ENCODE results near the gene RGL1.

Gene RGL1

DNA sequence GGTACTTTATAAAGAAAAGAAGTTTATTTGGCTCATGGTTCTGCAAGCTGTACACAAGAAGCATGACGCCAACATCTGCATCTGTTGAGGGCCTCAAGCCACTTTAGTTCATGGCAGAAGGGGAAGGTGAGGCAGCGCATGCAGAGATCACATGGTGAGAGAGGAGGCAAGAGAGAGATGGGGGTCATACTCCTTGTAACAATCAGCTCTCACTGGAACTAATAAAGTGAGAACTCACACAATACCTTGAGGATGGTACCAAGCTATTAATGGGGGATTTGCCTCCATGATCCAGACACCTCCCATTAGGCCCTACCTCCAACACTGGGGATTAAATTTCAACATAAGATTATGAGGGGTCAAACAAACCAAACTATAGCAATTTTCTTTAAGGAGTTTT lies 3.3 kb upstream of the RGL1 start:
- no peak for DNase-seq (ENCODE audit: low read depth)
- no peak overlapping the region for H3K4me3 ChIP-seq (ENCODE audit: low read depth, low read length)
- TF ChIP-seq, protein P1, sequence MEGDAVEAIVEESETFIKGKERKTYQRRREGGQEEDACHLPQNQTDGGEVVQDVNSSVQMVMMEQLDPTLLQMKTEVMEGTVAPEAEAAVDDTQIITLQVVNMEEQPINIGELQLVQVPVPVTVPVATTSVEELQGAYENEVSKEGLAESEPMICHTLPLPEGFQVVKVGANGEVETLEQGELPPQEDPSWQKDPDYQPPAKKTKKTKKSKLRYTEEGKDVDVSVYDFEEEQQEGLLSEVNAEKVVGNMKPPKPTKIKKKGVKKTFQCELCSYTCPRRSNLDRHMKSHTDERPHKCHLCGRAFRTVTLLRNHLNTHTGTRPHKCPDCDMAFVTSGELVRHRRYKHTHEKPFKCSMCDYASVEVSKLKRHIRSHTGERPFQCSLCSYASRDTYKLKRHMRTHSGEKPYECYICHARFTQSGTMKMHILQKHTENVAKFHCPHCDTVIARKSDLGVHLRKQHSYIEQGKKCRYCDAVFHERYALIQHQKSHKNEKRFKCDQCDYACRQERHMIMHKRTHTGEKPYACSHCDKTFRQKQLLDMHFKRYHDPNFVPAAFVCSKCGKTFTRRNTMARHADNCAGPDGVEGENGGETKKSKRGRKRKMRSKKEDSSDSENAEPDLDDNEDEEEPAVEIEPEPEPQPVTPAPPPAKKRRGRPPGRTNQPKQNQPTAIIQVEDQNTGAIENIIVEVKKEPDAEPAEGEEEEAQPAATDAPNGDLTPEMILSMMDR (conservative IDR thresholded peaks at IDR 0.05; ENCODE audit: low read depth, low read length) = no peak

DNA sequence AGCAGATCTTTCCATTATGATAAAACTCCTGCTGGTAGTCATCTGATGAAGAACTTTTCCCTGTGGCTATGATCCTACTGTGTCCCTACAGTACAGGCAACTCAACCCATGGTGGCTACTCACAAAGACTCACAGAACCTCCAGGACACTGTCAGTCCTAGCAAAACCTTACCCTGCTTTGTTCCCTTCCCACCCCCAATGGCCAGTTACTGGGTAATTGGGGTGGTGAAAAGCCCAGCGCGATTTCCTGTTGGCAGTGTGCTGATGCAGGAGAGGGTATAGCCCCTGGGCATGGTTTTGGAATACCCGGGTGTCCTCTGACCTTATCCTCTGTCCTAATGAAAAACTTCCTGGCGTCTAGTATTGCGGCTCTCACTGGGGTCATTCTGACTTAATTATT lies 533 bp upstream of the RGL1 start:
- no peak for DNase-seq (ENCODE audit: low read depth)
- TF ChIP-seq, protein P1 (conservative IDR thresholded peaks at IDR 0.05; ENCODE audit: low read depth, low read length) = no peak
- H3K4me3 ChIP-seq (ENCODE audit: low read depth, low read length) = peak overlapping the region; percentile 56

DNA sequence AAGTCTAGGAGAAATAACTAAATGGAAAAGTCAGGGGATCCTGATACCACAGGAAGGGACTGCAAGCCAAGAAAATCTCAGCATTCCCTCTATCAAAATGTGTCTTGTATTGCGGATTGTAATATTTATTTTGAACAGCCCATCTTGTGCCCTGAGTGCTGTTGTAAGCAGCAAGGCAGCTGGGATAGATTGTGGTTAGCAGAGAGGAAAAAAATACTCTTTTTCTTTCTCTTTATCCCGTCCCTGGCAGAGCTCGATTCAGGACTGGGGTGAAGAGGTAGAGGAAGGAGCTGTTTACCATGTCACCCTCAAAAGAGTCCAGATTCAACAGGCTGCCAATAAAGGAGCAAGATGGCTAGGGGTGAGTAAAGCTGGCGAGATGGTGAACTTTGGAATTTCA lies 1.2 kb downstream of the RGL1 start:
- peak overlapping the region; percentile 52 for H3K4me3 ChIP-seq (ENCODE audit: low read depth, low read length)
- TF ChIP-seq, protein P1 (conservative IDR thresholded peaks at IDR 0.05; ENCODE audit: low read depth, low read length) = no peak
- DNase-seq (ENCODE audit: low read depth) = peak; percentile 63

DNA sequence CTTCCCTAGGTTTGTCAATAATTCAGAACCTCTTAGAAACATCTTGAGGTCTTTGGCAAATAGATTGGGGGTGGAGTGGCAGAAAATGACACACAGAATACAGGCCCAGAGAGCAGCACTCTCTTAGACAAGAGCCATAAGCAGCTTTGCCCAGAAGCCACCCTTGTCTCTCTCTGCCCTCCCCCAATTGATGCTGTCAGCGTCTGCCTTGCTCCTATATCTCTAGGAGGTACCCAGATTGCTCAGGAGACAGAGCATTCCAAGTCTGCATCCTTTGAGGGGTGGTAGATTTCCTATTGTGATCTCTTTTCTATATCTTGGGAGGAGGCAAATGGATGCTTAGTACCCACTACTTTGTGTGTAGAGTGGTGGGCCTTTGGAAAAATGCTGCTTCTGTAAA lies 1.8 kb downstream of the RGL1 start:
- no peak for DNase-seq (ENCODE audit: low read depth)
- TF ChIP-seq, protein P1 (conservative IDR thresholded peaks at IDR 0.05; ENCODE audit: low read depth, low read length) = no peak
- peak overlapping the region; percentile 52 for H3K4me3 ChIP-seq (ENCODE audit: low read depth, low read length)

- TF ChIP-seq, protein P1 (conservative IDR thresholded peaks at IDR 0.05; ENCODE audit: low read depth, low read length) = no peak
- DNase-seq (ENCODE audit: low read depth) = peak; percentile 76
- no peak overlapping the region for H3K4me3 ChIP-seq (ENCODE audit: low read depth, low read length)
Observed at GRCh38 chr1:183807549-183808168, 2.7 kb downstream of the RGL1 start.

DNA sequence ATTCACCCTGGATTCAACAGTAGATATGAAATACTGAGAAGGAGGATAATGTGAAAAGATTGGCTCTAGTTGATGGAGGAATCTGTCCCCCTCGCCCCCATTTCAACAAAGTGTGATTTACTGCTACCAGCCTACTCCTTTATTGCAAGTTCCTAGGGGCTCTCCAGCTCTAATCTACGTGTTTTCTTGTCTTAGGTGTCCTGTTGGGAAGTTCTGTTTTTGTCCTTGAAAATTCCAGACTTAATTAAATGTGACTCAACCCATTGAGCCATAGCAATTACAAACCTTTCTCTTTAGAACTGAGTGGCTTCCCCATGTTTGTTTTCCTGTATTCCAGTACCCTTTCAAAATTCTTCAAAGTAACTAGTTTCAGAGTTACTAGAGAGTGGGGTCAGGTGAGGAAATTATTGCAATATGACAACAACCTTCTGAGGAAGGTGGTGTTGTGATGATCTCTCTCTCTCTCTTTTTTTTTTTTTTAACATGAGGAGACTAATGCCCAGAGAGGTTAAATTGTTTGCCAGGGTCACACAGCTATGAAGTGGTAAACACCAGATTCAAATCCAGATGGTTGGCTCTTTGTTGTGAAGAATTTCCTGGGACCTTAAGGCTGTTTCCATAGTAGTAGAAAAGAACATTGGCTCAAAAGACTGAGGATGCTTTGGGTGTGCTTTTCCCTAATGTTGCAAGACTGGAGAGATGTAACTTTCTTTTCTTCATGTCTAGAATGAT lies 3.5 kb downstream of the RGL1 start:
- DNase-seq (ENCODE audit: low read depth) = no peak
- TF ChIP-seq, protein P1 (conservative IDR thresholded peaks at IDR 0.05; ENCODE audit: low read depth, low read length) = no peak
- H3K4me3 ChIP-seq (ENCODE audit: low read depth, low read length) = no peak overlapping the region

DNA sequence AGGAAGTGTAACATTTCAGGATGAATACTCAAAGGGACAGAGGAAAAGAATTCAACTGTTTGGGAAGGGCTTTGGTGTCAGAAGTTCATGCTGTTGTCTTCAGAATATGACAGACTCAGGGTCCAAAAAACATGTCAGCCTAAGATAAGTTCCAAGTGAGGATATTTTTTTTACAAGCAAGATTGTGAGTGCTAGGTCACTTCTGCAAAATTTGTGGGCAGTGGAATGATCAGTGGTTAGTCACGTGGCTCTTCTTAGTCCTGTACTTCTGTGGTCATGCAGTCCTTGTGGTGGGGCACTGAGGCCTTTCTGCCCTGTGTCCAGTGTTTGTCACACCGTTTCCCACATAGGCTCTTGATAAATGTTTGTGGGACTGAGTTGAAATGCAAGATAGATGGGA lies 5.2 kb downstream of the RGL1 start:
- TF ChIP-seq, protein P1 (conservative IDR thresholded peaks at IDR 0.05; ENCODE audit: low read depth, low read length) = no peak
- no peak for DNase-seq (ENCODE audit: low read depth)
- H3K4me3 ChIP-seq (ENCODE audit: low read depth, low read length) = no peak overlapping the region
